CD14-positive monocyte (primary cell): ENCODE data around the gene DENND5B. TPM values are rescaled to one million over a fixed set of nuclear protein-coding genes. Genes with fewer than 3 reads are reported as not detected.

ENCODE experiments used
- DNase-seq, 3 donors: peaks; one replicate each; pipeline ENCODE4 v3.0.0-alpha.2; 2011 to 2022
- H2AFZ ChIP-seq: 2 replicates; pipeline ENCODE4 v1.6.0; 2012; ENCODE audit warnings: mild to moderate bottlenecking, low read depth, low read length, inconsistent platforms; ENCODE audit not compliant: insufficient read depth, poor library complexity, severe bottlenecking
- H3K27ac ChIP-seq, 2 donors: 1 replicate in 1 of 2; 2 replicates in 1 of 2; pipeline ENCODE4 v1.5.1; 2012 to 2013; ENCODE audit warnings: low read length in 2 of 2, control low read depth in 1 of 2, inconsistent platforms in 1 of 2, low read depth in 1 of 2, mild to moderate bottlenecking in 1 of 2
- H3K27me3 ChIP-seq, 2 donors: one replicate each; pipeline versions ENCODE4 v1.6.0 to v1.6.1; 2011 to 2013; ENCODE audit warnings: low read length in 2 of 2; ENCODE audit not compliant: control insufficient read depth in 2 of 2, insufficient read depth in 2 of 2
- H3K36me3 ChIP-seq, 2 donors: replicated peaks in 1 of 2; 1 replicate in 1 of 2; 2 replicates in 1 of 2; pipeline versions ENCODE4 v1.5.1 to v1.6.1; 2012 to 2013; ENCODE audit warnings: low read length in 2 of 2, control low read depth in 1 of 2, inconsistent platforms in 1 of 2, mild to moderate bottlenecking in 1 of 2; ENCODE audit not compliant: insufficient read depth in 2 of 2, control insufficient read depth in 1 of 2
- H3K4me1 ChIP-seq, 2 donors: 1 replicate in 1 of 2; 2 replicates in 1 of 2; pipeline versions ENCODE4 v1.5.1 to v1.6.1; 2012 to 2013; ENCODE audit warnings: low read length in 2 of 2, control low read depth in 1 of 2, inconsistent platforms in 1 of 2, mild to moderate bottlenecking in 1 of 2, moderate library complexity in 1 of 2; ENCODE audit not compliant: insufficient read depth in 2 of 2, control insufficient read depth in 1 of 2
- H3K4me2 ChIP-seq: replicated peaks from 2 replicates; pipeline ENCODE3; 2012; ENCODE audit warnings: low read length, moderate library complexity, mild to moderate bottlenecking; ENCODE audit not compliant: poor library complexity, severe bottlenecking; ENCODE audit errors: extremely low read depth
- H3K4me3 ChIP-seq, 3 experiments: fragments of 200-600 bp in 1 of 3; sonication (generic) in 1 of 3; replicated peaks in 1 of 3; 1 replicate in 2 of 3; 2 replicates in 1 of 3; pipeline ENCODE4 v1.5.1; 2011 to 2013; ENCODE audit warnings: low read length in 3 of 3, mild to moderate bottlenecking in 3 of 3, control low read depth in 2 of 3, low read depth in 2 of 3, inconsistent platforms in 1 of 3, moderate library complexity in 1 of 3
- H3K79me2 ChIP-seq: 2 replicates; pipeline ENCODE4 v1.6.0; 2012; ENCODE audit warnings: mild to moderate bottlenecking, control low read depth, inconsistent platforms, low read length, moderate library complexity; ENCODE audit not compliant: insufficient read depth
- H3K9ac ChIP-seq: 2 replicates; pipeline ENCODE4 v1.6.0; 2017; ENCODE audit warnings: low read length, mild to moderate bottlenecking; ENCODE audit not compliant: insufficient read depth, poor library complexity, severe bottlenecking
- H3K9me3 ChIP-seq, 2 donors: replicated peaks in 1 of 2; 1 replicate in 1 of 2; 2 replicates in 1 of 2; pipeline versions ENCODE4 v1.5.1 to v1.6.1; 2012 to 2013; ENCODE audit warnings: low read length in 2 of 2, control low read depth in 1 of 2; ENCODE audit not compliant: control insufficient read depth in 1 of 2, insufficient read depth in 1 of 2
- H4K20me1 ChIP-seq: 2 replicates; pipeline ENCODE4 v1.6.0; 2012; ENCODE audit warnings: mild to moderate bottlenecking, low read length, control low read depth, moderate library complexity; ENCODE audit not compliant: insufficient read depth
- H3K27ac Mint-ChIP-seq, 7 donors: one replicate each; pipeline ENCODE4 v1.8.0; 2020; ENCODE audit warnings: mild to moderate bottlenecking in 7 of 7, mixed read lengths in 7 of 7, moderate library complexity in 6 of 7, inconsistent platforms in 2 of 7
- H3K27me3 Mint-ChIP-seq, 3 donors: one replicate each; pipeline ENCODE4 v1.8.0; 2021 to 2022; ENCODE audit warnings: low read depth in 3 of 3, mild to moderate bottlenecking in 3 of 3, mixed read lengths in 3 of 3, moderate library complexity in 3 of 3, inconsistent platforms in 1 of 3
- H3K36me3 Mint-ChIP-seq, 2 donors: one replicate each; pipeline ENCODE4 v1.8.0; 2020; ENCODE audit warnings: mixed read lengths in 2 of 2, inconsistent platforms in 1 of 2, mild to moderate bottlenecking in 1 of 2
- H3K4me1 Mint-ChIP-seq: one replicate; pipeline ENCODE4 v1.8.0; 2020; ENCODE audit warnings: mild to moderate bottlenecking, mixed read lengths
- H3K4me3 Mint-ChIP-seq, 2 donors: one replicate each; pipeline ENCODE4 v1.8.0; 2020; ENCODE audit warnings: mild to moderate bottlenecking in 2 of 2, mixed read lengths in 2 of 2, moderate library complexity in 1 of 2
- H3K9me3 Mint-ChIP-seq, 7 donors: one replicate each; pipeline ENCODE4 v1.8.0; 2020 to 2022; ENCODE audit warnings: mixed read lengths in 7 of 7, mild to moderate bottlenecking in 6 of 7, moderate library complexity in 6 of 7, inconsistent platforms in 2 of 7
- CTCF ChIP-seq: fragments of 200-600 bp; IDR thresholded peaks from one replicate; pipeline ENCODE4 v1.8.0; 2022; ENCODE audit warnings: antibody characterized with exemption, mild to moderate bottlenecking
- WGBS: methylation state at CpG from one replicate; pipeline ENCODE4 v1.1.5; 2013; ENCODE audit warnings: missing lambda C conversion rate; ENCODE audit not compliant: insufficient coverage; 5-methylcytosine and 5-hydroxymethylcytosine counted together
- intact Hi-C, 2 donors: fragments of 100-400 bp; cut with micrococcal nuclease; formaldehyde crosslinking; loops; one replicate each; pipeline versions ENCODE4 v1.15.0 to v1.15.1; 2023
- polyA plus RNA-seq, 3 donors: library from polyadenylated mRNA; depleted of rRNA in 1 of 3; unstranded in 2 of 3; stranded (reverse) in 1 of 3; fragments of 300-500 nt in 2 of 3; fragments of >200 nt in 1 of 3; fragmentation: Illumina TruSeq in 2 of 3; gene quantifications; 1 replicate in 2 of 3; 2 replicates in 1 of 3; pipeline ENCODE4 v1.2.3, GENCODE V29; 2012 to 2021

DENND5B gene
- polyA plus RNA-seq, 3 donors, result 0.23 to 0.36 (median 0.36) TPM

- H3K4me3 Mint-ChIP-seq, result no peak overlapping the region
- H3K79me2 ChIP-seq, result no peaks in the 10 kb centered on the region
- WGBS, result no CpG with 5 or more reads among the region's 1 CpG
- no peak overlapping the region for H3K27ac Mint-ChIP-seq
- no peaks in the 10 kb centered on the region for H4K20me1 ChIP-seq
- TF ChIP-seq CTCF, result no peak
- H3K27me3 ChIP-seq, result no peaks in the 10 kb centered on the region
- H3K36me3 Mint-ChIP-seq, result no peaks in the 10 kb centered on the region
- peaks cover 18% of the 10 kb centered on the region for H3K4me1 Mint-ChIP-seq
- no peaks in the 10 kb centered on the region for H3K36me3 ChIP-seq
- H3K9me3 Mint-ChIP-seq, result no peaks in the 10 kb centered on the region
- H3K27ac ChIP-seq, result no peak overlapping the region
- no peak overlapping the region for H3K9ac ChIP-seq
- DNase-seq, result no peak
- H3K4me1 ChIP-seq, result peaks cover 6 to 8% of the 10 kb centered on the region in 2 donors
- no peaks in the 10 kb centered on the region for H3K9me3 ChIP-seq
- no peak overlapping the region for H2AFZ ChIP-seq
- intact Hi-C loops, result no loop called here
- H3K27me3 Mint-ChIP-seq, result no peaks in the 10 kb centered on the region
- H3K4me3 ChIP-seq, result no peak overlapping the region
- H3K4me2 ChIP-seq, result no peak overlapping the region
Observed at GRCh38 chr12:31521964-31522363, 69.0 kb downstream of the DENND5B start.

GRCh38 chr12:31519511-31519910 lies 71.4 kb downstream of the DENND5B start:
- H4K20me1 ChIP-seq, result no peaks in the 10 kb centered on the region
- no peak for TF ChIP-seq CTCF
- no peak overlapping the region for H3K4me3 ChIP-seq
- no peaks in the 10 kb centered on the region for H3K9me3 Mint-ChIP-seq
- peaks cover 2% of the 10 kb centered on the region for H3K4me1 Mint-ChIP-seq
- intact Hi-C loops, result no loop called here
- H3K4me3 Mint-ChIP-seq, result no peak overlapping the region
- no peak overlapping the region for H3K27ac Mint-ChIP-seq
- no peaks in the 10 kb centered on the region for H3K27me3 Mint-ChIP-seq
- no peaks in the 10 kb centered on the region for H3K4me1 ChIP-seq
- no peak overlapping the region for H3K4me2 ChIP-seq
- no peaks in the 10 kb centered on the region for H3K36me3 Mint-ChIP-seq
- H3K27ac ChIP-seq, result no peak overlapping the region
- H3K27me3 ChIP-seq, result no peaks in the 10 kb centered on the region
- DNase-seq, result no peak
- H3K36me3 ChIP-seq, result no peaks in the 10 kb centered on the region
- H2AFZ ChIP-seq, result no peak overlapping the region
- H3K9ac ChIP-seq, result no peak overlapping the region
- H3K79me2 ChIP-seq, result no peaks in the 10 kb centered on the region
- H3K9me3 ChIP-seq, result no peaks in the 10 kb centered on the region
